K562 (cell line): ENCODE measurements around the gene BGLAP.

Experiments used
- HDGF ChIP-seq: fragments of 450-650 bp; IDR thresholded peaks from 2 replicates; pipeline ENCODE4 v1.6.1; 2016
- RBM34 ChIP-seq: fragments of 200-400 bp; formaldehyde crosslinking; IDR thresholded peaks from 2 replicates; pipeline ENCODE4 v1.6.1; 2018; ENCODE audit warnings: low read length, borderline replicate concordance; ENCODE audit not compliant: insufficient read depth
- ZNF347 ChIP-seq: fragments of 450-650 bp; formaldehyde crosslinking; IDR thresholded peaks from 2 replicates; pipeline ENCODE4 v1.4.0; 2020; ENCODE audit warnings: low read depth, mild to moderate bottlenecking, moderate library complexity
- TF ChIP-seq, protein P1 (sequence below): fragments of 250-450 bp; sonication (Bioruptor Pico); IDR thresholded peaks from 2 replicates; pipeline ENCODE4 v1.5.0; 2021; ENCODE audit warnings: mild to moderate bottlenecking, borderline replicate concordance

GRCh38 chr1:156193208-156193487 lies 48.8 kb upstream of the BGLAP start:
- TF ChIP-seq ZNF347 (CRISPR knock-in tag) = no peak
- TF ChIP-seq RBM34 = no peak
- TF ChIP-seq, protein P1, sequence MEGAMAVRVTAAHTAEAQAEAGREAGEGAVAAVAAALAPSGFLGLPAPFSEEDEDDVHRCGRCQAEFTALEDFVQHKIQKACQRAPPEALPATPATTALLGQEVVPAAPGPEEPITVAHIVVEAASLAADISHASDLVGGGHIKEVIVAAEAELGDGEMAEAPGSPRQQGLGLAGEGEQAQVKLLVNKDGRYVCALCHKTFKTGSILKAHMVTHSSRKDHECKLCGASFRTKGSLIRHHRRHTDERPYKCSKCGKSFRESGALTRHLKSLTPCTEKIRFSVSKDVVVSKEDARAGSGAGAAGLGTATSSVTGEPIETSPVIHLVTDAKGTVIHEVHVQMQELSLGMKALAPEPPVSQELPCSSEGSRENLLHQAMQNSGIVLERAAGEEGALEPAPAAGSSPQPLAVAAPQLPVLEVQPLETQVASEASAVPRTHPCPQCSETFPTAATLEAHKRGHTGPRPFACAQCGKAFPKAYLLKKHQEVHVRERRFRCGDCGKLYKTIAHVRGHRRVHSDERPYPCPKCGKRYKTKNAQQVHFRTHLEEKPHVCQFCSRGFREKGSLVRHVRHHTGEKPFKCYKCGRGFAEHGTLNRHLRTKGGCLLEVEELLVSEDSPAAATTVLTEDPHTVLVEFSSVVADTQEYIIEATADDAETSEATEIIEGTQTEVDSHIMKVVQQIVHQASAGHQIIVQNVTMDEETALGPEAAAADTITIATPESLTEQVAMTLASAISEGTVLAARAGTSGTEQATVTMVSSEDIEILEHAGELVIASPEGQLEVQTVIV (CRISPR knock-in tag) = no peak
- TF ChIP-seq HDGF = no peak
